Activated T-cell treated with anti-CD3 and anti-CD28 coated beads for 4 hours (primary cell): Measurements from ENCODE around the gene SCYL2.
"Not testable (repeated sequence)": the region's sequence is repeated elsewhere in the genome, so short reads cannot be mapped to it uniquely, and the experiment has no call there.

Source experiments
- DNase-seq: peaks from one replicate; pipeline ENCODE4 v3.0.0-alpha.2; 2020

The SCYL2 gene

GRCh38 chr12:100329800-100330199 lies 62.8 kb downstream of the SCYL2 start:
- no peak for DNase-seq

GRCh38 chr12:100331871-100332270 lies 64.9 kb downstream of the SCYL2 start:
- no peak for DNase-seq

DNA sequence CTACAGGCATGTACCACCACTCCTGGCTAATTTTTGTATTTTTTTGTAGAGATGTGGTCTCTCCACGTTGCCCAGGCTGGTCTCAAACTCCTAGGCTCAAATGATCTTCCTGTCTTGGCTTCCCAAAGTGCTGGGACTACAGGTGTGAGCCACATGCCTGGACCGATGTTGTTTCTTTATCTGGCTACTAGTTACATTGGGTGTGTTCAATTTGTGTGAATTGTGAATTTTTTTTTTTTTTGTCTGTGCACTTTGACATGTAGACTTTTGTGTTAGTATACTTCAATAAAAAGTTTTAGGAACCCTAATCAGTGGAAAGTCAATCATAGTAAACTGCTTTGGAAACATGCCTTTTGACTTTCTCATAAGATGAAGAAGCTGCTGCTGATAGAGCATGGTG lies 65.9 kb downstream of the SCYL2 start:
- no peak for DNase-seq

GRCh38 chr12:100337299-100337698 lies 70.3 kb downstream of the SCYL2 start:
- no peak for DNase-seq

GRCh38 chr12:100337727-100338126 lies 70.8 kb downstream of the SCYL2 start:
- DNase-seq: no peak

DNA sequence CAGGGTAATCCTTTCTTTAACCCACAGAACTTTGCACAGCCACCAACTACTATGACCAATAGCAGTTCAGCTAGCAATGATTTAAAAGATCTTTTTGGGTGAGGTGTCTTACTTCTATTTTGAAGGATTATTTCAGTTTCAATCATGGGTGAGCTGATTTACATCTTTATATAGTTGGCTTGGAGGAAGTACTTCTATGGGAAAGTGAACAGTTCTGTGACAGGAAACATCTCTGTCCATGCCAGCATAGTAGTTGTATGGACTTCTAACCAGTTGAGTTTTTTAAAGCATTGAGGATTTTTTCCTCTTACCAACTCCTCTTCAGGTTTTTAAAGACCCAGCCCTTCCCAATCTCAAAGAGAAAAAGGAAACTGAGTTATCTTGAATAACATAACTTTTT lies 72.1 kb downstream of the SCYL2 start:
- no peak for DNase-seq

GRCh38 chr12:100342897-100343296 lies 75.9 kb downstream of the SCYL2 start:
- not testable (repeated sequence) for DNase-seq

DNA sequence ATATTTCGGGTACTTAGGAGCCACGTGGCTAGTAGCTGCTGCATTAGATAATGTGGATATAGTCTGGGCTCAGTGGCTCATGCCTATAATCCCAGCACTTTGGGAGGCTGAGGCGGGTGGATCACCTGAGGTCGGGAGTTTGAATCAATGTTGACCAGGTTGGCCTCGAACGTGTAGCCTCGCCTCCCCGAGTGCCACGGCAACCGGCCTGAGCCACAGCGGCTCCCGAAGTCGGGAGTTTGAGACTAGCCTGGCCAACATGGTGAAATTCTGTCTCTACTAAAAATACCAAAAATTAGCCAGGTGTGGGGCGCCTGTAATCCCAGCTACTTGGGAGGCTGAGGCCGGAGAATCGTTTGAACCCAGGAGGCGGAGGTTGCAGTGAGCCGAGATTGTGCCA lies 77.4 kb downstream of the SCYL2 start:
- not testable (repeated sequence) for DNase-seq

GRCh38 chr12:100345020-100345767 lies 78.2 kb downstream of the SCYL2 start:
- no peak for DNase-seq

- DNase-seq: no peak
These were observed 79.7 kb downstream of the SCYL2 start for GRCh38 chr12:100346660-100347059.

GRCh38 chr12:100348657-100349454 lies 81.9 kb downstream of the SCYL2 start:
- DNase-seq: no peak

DNA sequence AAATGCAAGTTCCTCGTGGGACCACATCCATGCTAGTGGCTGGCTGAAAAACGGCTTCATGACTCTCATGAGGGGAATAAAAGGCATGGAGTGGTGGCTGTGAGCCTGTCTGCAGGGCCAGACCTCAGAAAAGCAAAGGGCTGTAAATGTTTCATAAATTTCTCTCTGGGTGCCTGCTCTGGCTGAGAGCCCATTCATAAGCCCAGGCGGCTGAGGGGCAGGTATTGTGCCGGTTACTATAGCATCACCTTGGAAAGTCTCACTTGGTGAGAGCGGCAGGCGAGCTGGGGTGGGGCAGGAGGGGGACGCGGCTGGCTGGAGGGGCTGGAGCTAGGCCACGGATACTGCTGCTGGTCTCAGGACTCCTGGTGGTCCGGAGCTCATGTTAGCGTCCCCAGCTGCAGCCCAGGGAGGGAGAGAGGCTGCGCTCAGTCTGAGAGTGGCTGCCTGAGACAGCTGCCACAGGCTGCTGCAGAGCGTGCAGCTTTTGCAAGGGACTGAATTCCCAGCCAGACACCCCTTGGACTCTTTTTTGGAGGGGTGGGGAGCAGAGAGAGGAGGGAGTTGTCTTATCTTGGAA lies 89.8 kb downstream of the SCYL2 start, which contains the start of gene SLC17A8:
SLC17A8 (plus strand) TSS at position 431 of the 580 bp plus-strand sequence. CDS start 318 bp downstream, outside the sequence.
- DNase-seq: no peak

- no peak for DNase-seq
These were observed 92.3 kb downstream of the SCYL2 start for GRCh38 chr12:100359248-100359647.

DNA sequence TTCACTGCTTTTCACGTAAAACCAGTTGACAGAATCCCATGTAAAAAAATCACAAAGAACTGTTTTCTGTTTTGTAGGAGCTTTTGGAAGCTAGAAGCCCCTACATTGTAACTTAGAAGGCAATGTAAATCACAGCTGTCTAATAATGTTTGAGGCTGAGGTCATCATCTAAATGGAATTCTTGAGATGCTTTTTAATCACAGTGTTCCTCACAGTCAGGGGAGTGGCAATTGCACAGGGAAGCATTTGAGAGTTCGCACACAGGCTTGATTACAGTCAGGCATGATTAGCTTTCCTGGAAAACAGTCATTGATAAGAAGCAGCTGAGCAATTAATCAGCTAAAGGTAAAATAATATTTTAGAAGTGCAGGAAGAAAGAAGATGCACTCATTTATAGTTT lies 92.8 kb downstream of the SCYL2 start:
- no peak for DNase-seq

DNA sequence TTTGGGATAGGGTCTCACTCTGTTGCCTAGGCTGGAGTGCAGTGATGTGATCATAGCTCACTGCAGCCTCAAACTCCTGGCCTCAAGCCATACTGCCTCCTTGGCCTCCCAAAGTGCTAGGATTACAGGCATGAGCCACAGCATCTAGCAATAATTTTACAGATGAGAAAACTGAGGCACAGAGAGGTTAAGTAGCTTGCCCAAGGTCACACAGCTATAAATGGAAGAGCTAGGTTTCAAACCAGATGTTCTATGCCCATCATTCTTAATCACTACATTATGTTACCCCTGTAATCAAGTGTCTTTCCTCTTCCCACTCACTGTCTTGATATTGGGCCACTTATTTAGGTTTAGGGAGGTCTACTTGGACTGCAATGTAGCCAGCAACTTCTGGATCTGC lies 93.5 kb downstream of the SCYL2 start:
- no peak for DNase-seq

GRCh38 chr12:100364324-100364723 lies 97.3 kb downstream of the SCYL2 start:
- no peak for DNase-seq

GRCh38 chr12:100365411-100365810 lies 98.4 kb downstream of the SCYL2 start:
- DNase-seq: no peak

DNA sequence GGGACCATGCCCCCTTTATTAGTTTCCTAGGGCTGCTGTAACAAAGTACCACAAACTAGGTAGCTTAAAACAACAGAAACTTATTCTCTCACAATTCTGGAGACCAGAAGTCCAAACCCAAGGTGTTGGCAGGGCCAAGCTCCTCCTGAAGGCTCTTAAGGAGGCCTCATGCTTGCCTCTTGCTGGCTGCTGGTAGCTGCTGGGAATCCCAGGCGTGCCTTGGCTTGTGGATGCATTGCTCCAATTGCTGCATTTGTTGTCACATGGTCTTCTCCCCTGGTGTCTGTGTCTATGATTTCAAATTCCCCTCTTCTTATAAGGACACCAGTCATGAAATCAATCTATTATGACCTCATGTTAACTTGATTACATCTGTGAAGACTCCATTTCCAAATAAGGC lies 101.1 kb downstream of the SCYL2 start:
- no peak for DNase-seq

DNA sequence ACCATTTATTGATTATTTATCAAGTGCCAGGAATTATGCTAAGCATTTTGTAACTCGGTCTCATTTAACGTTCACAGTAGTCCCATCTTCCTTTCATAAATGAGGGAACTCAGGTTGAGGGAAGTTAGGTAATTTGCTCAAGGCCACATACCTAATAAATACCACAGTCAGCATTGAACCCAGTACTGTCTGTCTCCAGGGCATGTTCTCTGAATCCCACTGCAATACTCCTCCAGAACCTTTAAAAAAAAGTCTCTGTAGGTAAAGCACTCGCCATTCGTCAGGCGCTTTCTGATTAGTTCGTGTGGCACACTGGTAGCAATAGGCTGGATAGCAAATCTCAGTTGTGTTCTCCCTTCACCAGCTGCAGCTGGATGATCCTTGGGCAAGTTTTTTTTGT lies 104.2 kb downstream of the SCYL2 start:
- DNase-seq: no peak

GRCh38 chr12:100372853-100373640 lies 106.1 kb downstream of the SCYL2 start:
- DNase-seq: no peak

DNA sequence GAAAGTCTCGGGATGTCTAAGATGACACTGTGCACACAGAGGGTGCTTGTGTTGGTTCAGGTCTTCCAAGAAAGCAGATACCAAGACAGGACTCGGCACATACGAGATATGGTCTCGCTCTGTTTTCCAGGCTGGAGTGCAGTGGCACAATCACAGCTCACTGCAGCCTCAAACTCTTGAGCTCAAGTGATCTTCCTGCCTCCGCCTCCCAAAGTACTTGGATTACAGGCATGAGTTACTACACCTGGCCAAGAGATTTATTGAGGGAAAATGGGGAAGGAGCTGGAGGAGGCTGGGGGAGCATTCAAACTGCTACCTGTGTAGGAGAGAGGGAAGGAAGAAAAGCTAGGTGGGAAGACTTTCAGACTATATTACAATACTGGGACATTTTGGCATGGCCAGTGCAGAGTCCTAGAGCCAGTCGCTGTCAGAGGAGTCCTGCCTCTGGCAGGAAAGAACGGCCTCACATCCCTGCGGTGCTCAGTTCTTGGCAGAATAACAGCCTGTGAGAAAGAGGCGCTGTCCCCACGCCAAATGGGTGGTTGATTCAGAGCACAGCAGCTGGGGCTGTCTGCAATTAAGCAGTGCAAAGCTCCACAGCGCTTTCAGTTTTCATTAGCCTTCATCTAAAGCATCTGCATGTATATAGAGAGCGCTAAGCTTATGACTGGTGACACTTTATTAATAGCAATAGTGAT lies 108.2 kb downstream of the SCYL2 start:
- no peak for DNase-seq

DNA sequence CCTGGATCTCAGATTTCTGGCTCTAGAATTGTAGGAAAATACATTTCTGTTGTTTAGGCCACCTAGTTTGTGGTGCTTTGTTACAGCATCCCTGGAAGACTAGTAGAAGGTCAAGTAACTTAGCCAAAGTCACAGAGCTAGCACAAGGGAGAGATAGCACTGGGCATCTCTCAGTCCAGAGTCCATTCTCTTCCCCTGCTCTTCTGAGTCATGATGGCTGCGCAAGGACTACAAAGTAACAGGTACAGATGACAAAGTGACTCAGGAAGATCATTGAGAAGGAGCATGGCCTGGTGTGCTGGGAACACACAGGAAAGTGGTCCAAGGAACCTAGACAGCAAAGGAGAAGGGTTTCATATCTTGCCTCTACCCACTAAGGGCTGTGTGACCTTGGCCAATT lies 109.2 kb downstream of the SCYL2 start:
- DNase-seq: no peak
